Measurements from ENCODE around the gene MGME1.
A peak's percentile ranks its signal among the peaks of the same experiment; 100 is the strongest.

MGME1 gene

GRCh38 chr20:18031050-18031449 lies 62.2 kb downstream of the MGME1 start:
- H3K27ac ChIP-seq, result no peak overlapping the region
- DNase-seq, result peak; percentile 57
- H3K36me3 ChIP-seq, result no peaks in the 10 kb centered on the region; the same call in 1 of the 2 replicates
- H3K4me3 ChIP-seq (ENCODE audit: low read depth, low read length), result no peak overlapping the region
- TF ChIP-seq CTCF (IDR thresholded peaks at IDR 0.05; ENCODE audit: low read depth, low read length), result no peak
- no peaks in the 10 kb centered on the region for H3K27me3 ChIP-seq (ENCODE audit: insufficient read depth, low read depth, severe bottlenecking)
- no peaks in the 10 kb centered on the region for H3K9me3 ChIP-seq (ENCODE audit: severe bottlenecking)

- DNase-seq, result no peak
- no peaks in the 10 kb centered on the region for H3K27me3 ChIP-seq (ENCODE audit: insufficient read depth, low read depth, severe bottlenecking)
- H3K9me3 ChIP-seq (ENCODE audit: severe bottlenecking), result no peaks in the 10 kb centered on the region
- H3K36me3 ChIP-seq, result no peaks in the 10 kb centered on the region; the same call in 1 of the 2 replicates
- no peak overlapping the region for H3K4me3 ChIP-seq (ENCODE audit: low read depth, low read length)
- H3K27ac ChIP-seq, result no peak overlapping the region
- TF ChIP-seq CTCF (IDR thresholded peaks at IDR 0.05; ENCODE audit: low read depth, low read length), result no peak
Observed at GRCh38 chr20:18031888-18032509, 63.2 kb downstream of the MGME1 start.

- TF ChIP-seq CTCF (IDR thresholded peaks at IDR 0.05; ENCODE audit: low read depth, low read length), result peak; percentile 39
- no peak for DNase-seq
- H3K27ac ChIP-seq, result no peak overlapping the region
- no peaks in the 10 kb centered on the region; the same call in 1 of the 2 replicates for H3K36me3 ChIP-seq
- no peak overlapping the region for H3K4me3 ChIP-seq (ENCODE audit: low read depth, low read length)
- no peaks in the 10 kb centered on the region for H3K9me3 ChIP-seq (ENCODE audit: severe bottlenecking)
- H3K27me3 ChIP-seq (ENCODE audit: insufficient read depth, low read depth, severe bottlenecking), result no peaks in the 10 kb centered on the region
Observed at GRCh38 chr20:18032977-18033892, 64.4 kb downstream of the MGME1 start.

- Histone ChIP-seq H3K4me3 (ENCODE audit: low read depth, low read length) (no peak overlapping the region), H3K27ac (no peak overlapping the region), H3K27me3 (ENCODE audit: insufficient read depth, low read depth, severe bottlenecking) (no peaks in the 10 kb centered on the region), H3K9me3 (ENCODE audit: severe bottlenecking) (no peaks in the 10 kb centered on the region), H3K36me3 (no peaks in the 10 kb centered on the region; the same call in 1 of the 2 replicates)
- DNase-seq, result no peak
- TF ChIP-seq CTCF (IDR thresholded peaks at IDR 0.05; ENCODE audit: low read depth, low read length), result no peak
Observed at GRCh38 chr20:18034039-18034438, 65.2 kb downstream of the MGME1 start.

GRCh38 chr20:18039063-18039462 lies 70.2 kb downstream of the MGME1 start:
- DNase-seq, result no peak
- Histone ChIP-seq H3K27me3 (ENCODE audit: insufficient read depth, low read depth, severe bottlenecking) (no peaks in the 10 kb centered on the region), H3K36me3 (peaks cover 2% of the 10 kb centered on the region; the same call in 1 of the 2 replicates), H3K27ac (no peak overlapping the region), H3K4me3 (ENCODE audit: low read depth, low read length) (no peak overlapping the region), H3K9me3 (ENCODE audit: severe bottlenecking) (no peaks in the 10 kb centered on the region)
- no peak for TF ChIP-seq CTCF (IDR thresholded peaks at IDR 0.05; ENCODE audit: low read depth, low read length)
